Fibroblast of skin of left quadriceps (primary cell): ENCODE measurements around the gene ACKR2.

ENCODE experiments used
- DNase-seq, 2 experiments: peaks; one replicate each; pipeline ENCODE4 v3.0.0-alpha.2; 2013; ENCODE audit warnings: low read depth in 2 of 2

ACKR2 gene

GRCh38 chr3:42887084-42887483 is 77.8 kb downstream of the ACKR2 start:
- no peak for DNase-seq

- DNase-seq = no peak
Measured at GRCh38 chr3:42891042-42891441, 81.8 kb downstream of the ACKR2 start.

- DNase-seq = no peak
Measured at GRCh38 chr3:42892169-42892568, 82.9 kb downstream of the ACKR2 start.

DNA sequence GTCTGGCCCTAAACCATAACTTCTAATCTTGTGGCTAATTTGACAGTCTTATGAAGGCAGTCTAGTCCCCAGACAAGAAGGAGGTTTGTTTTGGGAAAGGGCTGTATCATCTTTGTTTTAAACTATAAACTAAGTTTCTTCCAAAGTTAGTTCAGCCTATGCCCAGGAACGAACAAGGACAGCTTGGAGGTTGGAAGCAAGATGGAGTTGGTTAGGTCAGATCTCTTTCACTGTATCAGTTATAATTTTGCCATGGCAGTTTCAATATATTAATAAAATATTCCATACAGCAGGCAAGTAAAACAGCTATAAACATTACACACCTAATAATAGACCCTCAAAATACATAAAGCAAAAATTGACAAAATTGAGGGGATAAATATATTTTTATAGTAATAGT is 83.6 kb downstream of the ACKR2 start:
- DNase-seq = no peak

GRCh38 chr3:42894698-42895579 is 85.7 kb downstream of the ACKR2 start:
- DNase-seq = no peak

- no peak for DNase-seq
Measured at GRCh38 chr3:42895580-42895868, 86.3 kb downstream of the ACKR2 start.

DNA sequence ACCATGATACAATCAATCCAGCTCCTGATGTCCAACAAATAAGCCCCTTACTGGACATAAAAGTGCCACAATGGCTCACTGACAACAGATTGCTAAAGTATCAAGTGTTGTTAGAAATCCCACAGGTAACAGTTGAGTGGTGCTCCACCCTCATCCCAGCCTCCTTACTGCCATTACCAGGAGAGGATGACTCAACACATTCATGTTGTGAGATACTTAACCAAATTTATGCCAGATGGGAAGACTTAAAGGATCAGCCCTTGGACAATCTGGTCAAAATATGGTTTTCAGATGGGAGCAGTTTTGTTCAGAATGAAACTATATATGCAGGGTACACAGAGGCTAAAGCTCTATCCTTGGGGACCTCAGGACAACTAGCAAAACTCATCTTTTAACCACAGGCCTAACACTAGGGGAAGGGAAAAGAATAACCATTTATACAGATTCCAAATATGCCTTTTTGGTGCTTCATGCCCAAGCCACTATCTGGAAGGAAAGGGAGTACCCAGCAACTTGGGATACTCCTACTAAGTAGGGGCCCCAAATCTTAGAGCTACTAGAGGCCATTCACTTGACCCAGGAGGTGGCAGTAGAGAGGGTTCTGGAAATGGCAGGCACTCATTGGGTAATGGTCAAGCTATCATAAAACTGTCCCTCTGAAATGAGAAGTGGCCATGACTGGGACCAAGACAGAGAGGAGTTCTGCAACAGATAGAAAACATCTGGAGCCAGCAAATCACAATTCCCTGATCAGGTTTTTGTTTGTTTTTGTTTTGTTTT is 89.8 kb downstream of the ACKR2 start:
- no peak for DNase-seq

- DNase-seq = no peak
Measured at GRCh38 chr3:42900226-42901072, 91.2 kb downstream of the ACKR2 start.

GRCh38 chr3:42901073-42901415 is 91.8 kb downstream of the ACKR2 start:
- no peak for DNase-seq

GRCh38 chr3:42902257-42902656 is 93.0 kb downstream of the ACKR2 start:
- no peak for DNase-seq

DNA sequence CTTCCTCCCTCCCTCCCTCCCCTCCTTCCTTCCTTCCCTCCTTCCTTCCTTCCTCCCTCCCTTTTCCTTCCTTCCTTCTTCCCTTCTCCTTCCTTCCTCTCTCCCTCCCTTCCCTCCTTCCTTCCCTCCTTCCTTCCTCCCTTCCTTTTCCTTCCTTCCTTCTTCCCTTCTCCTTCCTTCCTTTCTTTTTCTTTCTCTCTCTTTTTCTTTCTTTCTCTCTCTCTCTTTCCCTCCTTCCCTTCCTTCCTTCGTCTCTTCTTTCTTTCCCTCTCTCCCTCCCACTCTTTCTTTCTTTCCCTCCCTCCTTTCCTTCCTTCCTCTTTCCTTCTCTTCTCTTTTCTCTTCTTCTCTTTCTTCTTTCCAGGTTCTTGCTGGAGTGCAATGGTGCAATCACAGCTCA is 94.8 kb downstream of the ACKR2 start:
- no peak for DNase-seq

GRCh38 chr3:42905740-42906069 is 96.5 kb downstream of the ACKR2 start:
- DNase-seq = no peak

- peak in 1 of 2 experiments; percentile 20 for DNase-seq
Measured at GRCh38 chr3:42906070-42906847, 97.0 kb downstream of the ACKR2 start, which contains the start of gene ZNF662. TSS of gene ZNF662 (plus strand) at chr3:42906142. CDS start at chr3:42908115, 1,973 bp downstream.

- DNase-seq = no peak
Measured at GRCh38 chr3:42906848-42907183, 97.6 kb downstream of the ACKR2 start.

GRCh38 chr3:42908675-42909074 is 99.4 kb downstream of the ACKR2 start:
- DNase-seq = no peak

- DNase-seq = no peak
Measured at GRCh38 chr3:42911551-42911950, 102.3 kb downstream of the ACKR2 start.

DNA sequence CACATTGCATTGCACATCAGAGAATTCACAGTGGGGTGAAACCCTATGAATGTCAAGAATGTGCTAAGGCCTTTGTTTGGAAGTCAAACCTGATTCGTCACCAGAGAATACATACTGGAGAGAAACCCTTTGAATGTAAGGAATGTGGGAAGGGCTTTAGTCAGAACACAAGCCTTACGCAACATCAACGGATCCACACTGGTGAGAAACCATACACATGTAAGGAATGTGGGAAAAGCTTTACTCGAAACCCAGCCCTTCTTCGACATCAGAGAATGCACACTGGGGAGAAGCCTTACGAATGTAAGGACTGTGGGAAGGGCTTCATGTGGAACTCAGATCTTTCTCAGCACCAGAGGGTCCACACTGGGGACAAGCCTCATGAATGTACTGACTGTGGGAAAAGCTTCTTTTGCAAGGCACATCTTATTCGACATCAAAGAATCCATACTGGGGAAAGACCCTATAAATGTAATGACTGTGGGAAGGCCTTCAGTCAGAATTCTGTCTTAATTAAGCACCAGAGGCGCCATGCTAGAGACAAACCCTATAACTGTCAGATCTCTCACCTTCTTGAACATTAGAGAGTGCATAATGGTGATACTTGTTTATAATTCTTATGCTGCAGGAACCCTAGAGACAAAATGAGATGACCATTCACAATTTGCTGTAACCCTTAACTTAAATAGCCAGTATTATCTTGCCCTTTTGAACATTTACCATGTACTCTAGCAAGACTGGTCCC is 105.7 kb downstream of the ACKR2 start:
- DNase-seq = no peak
